OCI-LY7 (cell line): Measurements from ENCODE around the gene PET100.

Experiments
- EZH2phosphoT487 ChIP-seq: fragments of 200-600 bp; sonication (generic); IDR thresholded peaks from 2 replicates; pipeline ENCODE4 v1.6.1; 2018; ENCODE audit warnings: low read depth, borderline replicate concordance, mild to moderate bottlenecking, mixed run types, antibody characterized with exemption, low read length, moderate library complexity, mixed read lengths
- TF ChIP-seq, protein P1 (sequence below): fragments of 200-600 bp; sonication (generic); conservative IDR thresholded peaks from 2 replicates; pipeline ENCODE4 v1.5.1; 2014; ENCODE audit warnings: mild to moderate bottlenecking, antibody characterized with exemption, low read length, moderate library complexity, mixed read lengths

DNA sequence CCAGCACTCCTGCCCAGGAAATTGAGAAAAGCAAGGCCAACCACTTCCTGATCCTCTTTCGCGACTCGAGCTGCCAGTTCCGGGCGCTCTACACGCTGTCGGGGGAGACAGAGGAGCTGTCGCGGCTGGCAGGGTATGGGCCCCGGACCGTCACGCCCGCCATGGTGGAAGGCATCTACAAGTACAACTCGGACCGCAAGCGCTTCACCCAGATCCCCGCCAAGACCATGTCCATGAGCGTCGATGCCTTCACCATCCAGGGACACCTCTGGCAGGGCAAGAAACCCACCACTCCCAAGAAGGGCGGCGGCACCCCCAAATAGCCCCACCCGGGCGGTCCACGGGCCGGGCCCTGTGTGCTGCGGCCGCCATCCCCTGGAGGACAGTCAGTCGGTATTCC, 11.9 kb upstream of the PET100 start:
- TF ChIP-seq, protein P1, sequence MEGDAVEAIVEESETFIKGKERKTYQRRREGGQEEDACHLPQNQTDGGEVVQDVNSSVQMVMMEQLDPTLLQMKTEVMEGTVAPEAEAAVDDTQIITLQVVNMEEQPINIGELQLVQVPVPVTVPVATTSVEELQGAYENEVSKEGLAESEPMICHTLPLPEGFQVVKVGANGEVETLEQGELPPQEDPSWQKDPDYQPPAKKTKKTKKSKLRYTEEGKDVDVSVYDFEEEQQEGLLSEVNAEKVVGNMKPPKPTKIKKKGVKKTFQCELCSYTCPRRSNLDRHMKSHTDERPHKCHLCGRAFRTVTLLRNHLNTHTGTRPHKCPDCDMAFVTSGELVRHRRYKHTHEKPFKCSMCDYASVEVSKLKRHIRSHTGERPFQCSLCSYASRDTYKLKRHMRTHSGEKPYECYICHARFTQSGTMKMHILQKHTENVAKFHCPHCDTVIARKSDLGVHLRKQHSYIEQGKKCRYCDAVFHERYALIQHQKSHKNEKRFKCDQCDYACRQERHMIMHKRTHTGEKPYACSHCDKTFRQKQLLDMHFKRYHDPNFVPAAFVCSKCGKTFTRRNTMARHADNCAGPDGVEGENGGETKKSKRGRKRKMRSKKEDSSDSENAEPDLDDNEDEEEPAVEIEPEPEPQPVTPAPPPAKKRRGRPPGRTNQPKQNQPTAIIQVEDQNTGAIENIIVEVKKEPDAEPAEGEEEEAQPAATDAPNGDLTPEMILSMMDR = no peak
- no peak for TF ChIP-seq EZH2phosphoT487
